Measurements from ENCODE around the gene ABHD6. TPM values are rescaled to one million over a fixed set of nuclear protein-coding genes. Genes with fewer than 3 reads are reported as not detected.
A peak's percentile ranks its signal among the peaks of the same experiment; 100 is the strongest.

The ABHD6 gene
- total RNA-seq, 1 donor from 2014 or later = 6.1 TPM

DNA sequence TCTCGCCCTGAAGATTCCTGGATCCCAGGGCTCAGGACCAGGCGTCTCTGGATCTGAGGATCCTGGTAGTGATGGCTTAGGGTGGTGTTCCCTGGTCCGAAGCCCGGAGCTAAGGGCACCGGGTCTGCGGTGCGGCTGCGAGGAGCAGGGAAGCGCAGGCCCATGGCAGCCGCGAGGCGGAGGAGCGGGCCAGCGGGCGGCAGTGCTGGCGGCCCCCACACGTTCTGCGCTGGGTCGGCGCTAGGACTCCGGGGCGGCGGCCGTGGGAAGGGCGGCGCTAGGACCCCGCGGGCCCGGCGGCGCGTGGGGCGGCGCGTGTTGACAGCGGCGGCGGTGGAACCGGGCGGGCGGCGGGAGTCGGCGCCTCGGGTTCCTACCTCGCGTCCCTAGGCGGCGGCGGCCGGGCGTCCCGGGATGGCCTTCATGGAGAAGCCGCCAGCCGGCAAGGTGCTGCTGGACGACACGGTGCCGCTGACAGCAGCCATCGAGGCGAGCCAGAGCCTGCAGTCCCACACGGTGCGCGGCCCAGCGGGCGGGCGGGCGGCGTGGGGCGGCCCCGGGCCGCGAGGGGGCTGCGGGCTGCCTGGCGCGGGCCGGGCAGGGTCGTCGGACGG lies 95.1 kb downstream of the ABHD6 start, which contains the start of gene PXK:
TSS of gene PXK (plus strand) at position 318 of the 614 bp plus-strand sequence. CDS start at position 415, 97 bp downstream.
- Mint-ChIP-seq H3K36me3 (ENCODE audit: insufficient read depth) (no peaks in the 10 kb centered on the region), H3K27ac (peak within 1 kb of the TSS; percentile 86), H3K27me3 (peaks cover 11% of the 10 kb centered on the region), H3K9me3 (ENCODE audit: low read depth) (no peaks in the 10 kb centered on the region), H3K4me1 (ENCODE audit: low read depth) (peaks cover 11% of the 10 kb centered on the region), H3K4me3 (ENCODE audit: low read depth) (peak within 1 kb of the TSS; percentile 94)
- TF ChIP-seq, protein P1, sequence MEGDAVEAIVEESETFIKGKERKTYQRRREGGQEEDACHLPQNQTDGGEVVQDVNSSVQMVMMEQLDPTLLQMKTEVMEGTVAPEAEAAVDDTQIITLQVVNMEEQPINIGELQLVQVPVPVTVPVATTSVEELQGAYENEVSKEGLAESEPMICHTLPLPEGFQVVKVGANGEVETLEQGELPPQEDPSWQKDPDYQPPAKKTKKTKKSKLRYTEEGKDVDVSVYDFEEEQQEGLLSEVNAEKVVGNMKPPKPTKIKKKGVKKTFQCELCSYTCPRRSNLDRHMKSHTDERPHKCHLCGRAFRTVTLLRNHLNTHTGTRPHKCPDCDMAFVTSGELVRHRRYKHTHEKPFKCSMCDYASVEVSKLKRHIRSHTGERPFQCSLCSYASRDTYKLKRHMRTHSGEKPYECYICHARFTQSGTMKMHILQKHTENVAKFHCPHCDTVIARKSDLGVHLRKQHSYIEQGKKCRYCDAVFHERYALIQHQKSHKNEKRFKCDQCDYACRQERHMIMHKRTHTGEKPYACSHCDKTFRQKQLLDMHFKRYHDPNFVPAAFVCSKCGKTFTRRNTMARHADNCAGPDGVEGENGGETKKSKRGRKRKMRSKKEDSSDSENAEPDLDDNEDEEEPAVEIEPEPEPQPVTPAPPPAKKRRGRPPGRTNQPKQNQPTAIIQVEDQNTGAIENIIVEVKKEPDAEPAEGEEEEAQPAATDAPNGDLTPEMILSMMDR (IDR thresholded peaks at IDR 0.05; ENCODE audit: unreplicated experiment) = peak; percentile 17
- peak; percentile 58 for DNase-seq (ENCODE audit: low spot score, unreplicated experiment)

DNA sequence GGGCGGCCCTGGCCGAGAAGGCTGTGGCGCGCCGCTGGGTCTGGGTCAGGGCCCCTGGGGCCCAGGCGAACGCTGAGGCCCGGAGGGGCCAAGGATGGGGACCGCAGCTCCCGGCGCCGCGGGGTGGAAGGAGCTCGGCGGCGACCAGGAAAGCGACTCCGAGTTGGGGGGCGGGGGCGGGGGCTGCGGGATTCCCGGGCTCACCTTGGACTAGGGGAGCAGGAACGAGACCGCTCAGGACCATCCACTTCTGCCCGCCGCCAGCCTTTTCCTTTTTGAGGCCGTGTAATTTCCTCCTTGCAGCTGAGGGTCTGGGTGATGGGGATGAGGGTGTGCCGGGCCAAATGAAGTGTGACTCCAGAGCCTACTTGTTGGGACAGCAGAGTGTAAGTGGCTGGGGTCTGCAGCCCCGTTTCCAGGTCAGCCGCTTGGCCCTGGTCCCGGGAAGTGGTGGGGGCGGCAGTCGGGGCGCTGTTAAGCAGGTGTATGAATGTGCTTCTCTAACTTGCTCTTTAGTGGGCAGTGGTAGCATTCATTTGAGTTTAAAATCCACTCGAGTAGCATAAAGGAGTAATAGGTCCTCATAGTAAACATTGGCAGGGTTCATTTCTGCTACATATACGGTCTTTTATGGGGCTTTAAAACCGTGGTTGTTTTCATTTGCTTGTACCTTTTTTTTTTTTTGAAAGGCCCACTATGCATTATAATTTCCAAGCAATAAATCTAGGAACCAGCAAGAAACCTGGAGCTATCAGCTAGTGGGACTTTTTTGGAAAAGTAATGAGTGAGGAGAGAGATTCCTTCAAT lies 95.8 kb downstream of the ABHD6 start:
- Mint-ChIP-seq H3K4me3 (ENCODE audit: low read depth) (peak overlapping the region; percentile 94), H3K9me3 (ENCODE audit: low read depth) (no peaks in the 10 kb centered on the region), H3K27ac (peak overlapping the region; percentile 86), H3K27me3 (peaks cover 11% of the 10 kb centered on the region), H3K36me3 (ENCODE audit: insufficient read depth) (no peaks in the 10 kb centered on the region), H3K4me1 (ENCODE audit: low read depth) (peaks cover 11% of the 10 kb centered on the region)
- no peak for DNase-seq (ENCODE audit: low spot score, unreplicated experiment)
- TF ChIP-seq, protein P1 (IDR thresholded peaks at IDR 0.05; ENCODE audit: unreplicated experiment) = no peak

DNA sequence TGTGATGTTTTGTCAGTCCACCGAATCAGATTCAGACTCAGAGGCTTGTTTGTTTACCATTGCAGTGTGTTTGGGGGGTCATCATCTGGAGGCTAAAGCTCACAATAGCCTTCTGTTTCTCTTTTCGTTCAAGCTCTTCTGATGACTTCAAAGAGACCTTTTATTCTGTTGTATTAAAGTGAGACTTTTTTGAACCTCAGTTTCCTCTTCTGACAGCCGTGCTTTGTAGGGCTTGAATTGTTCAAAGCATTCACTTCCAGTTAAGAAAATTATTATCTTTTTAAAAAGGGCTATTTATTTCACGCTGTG lies 96.4 kb downstream of the ABHD6 start:
- Mint-ChIP-seq H3K4me1 (ENCODE audit: low read depth) (peaks cover 11% of the 10 kb centered on the region), H3K27ac (no peak overlapping the region), H3K9me3 (ENCODE audit: low read depth) (no peaks in the 10 kb centered on the region), H3K27me3 (peaks cover 9% of the 10 kb centered on the region), H3K4me3 (ENCODE audit: low read depth) (peak overlapping the region; percentile 94), H3K36me3 (ENCODE audit: insufficient read depth) (peaks cover 1% of the 10 kb centered on the region)
- TF ChIP-seq, protein P1 (IDR thresholded peaks at IDR 0.05; ENCODE audit: unreplicated experiment) = no peak
- DNase-seq (ENCODE audit: low spot score, unreplicated experiment) = no peak

DNA sequence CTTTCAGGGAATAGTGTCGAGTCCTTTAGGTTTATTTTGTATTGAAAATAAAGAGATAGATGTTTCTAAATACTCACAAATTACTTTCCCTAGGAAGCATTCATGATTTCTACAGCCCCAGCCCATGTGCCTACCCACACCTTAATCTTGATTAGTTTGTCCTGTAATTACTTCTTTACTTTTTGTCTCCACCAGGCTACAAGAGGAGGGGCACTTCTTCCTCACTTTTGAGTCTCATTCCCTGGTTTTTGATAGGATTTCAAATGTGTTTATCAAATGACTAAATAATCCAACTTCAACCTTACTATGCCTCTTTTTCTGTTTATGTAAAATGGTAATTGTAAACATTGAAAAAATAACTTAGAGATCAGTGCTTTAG lies 96.9 kb downstream of the ABHD6 start:
- H3K36me3 Mint-ChIP-seq (ENCODE audit: insufficient read depth) = peaks cover 2% of the 10 kb centered on the region
- peaks cover 9% of the 10 kb centered on the region for H3K27me3 Mint-ChIP-seq
- DNase-seq (ENCODE audit: low spot score, unreplicated experiment) = no peak
- TF ChIP-seq, protein P1 (IDR thresholded peaks at IDR 0.05; ENCODE audit: unreplicated experiment) = no peak
- H3K4me1 Mint-ChIP-seq (ENCODE audit: low read depth) = peaks cover 11% of the 10 kb centered on the region
- no peak overlapping the region for H3K4me3 Mint-ChIP-seq (ENCODE audit: low read depth)
- H3K9me3 Mint-ChIP-seq (ENCODE audit: low read depth) = no peaks in the 10 kb centered on the region
- H3K27ac Mint-ChIP-seq = peak overlapping the region; percentile 3

DNA sequence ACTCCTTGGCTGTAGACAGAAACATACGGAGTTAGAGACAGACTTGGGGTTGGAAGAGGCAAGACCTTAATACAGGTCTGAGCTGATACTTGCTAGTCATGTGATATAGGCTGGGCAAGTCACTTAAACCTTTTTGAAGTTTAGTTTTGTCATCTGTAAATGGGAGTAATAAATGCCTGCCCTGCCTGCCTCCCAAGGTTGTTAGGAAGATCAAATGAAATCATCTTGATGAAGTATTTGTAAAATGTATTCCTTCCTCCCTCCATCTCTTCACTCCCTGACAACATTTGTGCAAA lies 98.0 kb downstream of the ABHD6 start:
- peaks cover 2% of the 10 kb centered on the region for H3K36me3 Mint-ChIP-seq (ENCODE audit: insufficient read depth)

More for the DNA sequence above, 98.0 kb downstream of the ABHD6 start:
- DNase-seq (ENCODE audit: low spot score, unreplicated experiment) = no peak
- Mint-ChIP-seq H3K27me3 (peaks cover 9% of the 10 kb centered on the region), H3K9me3 (ENCODE audit: low read depth) (no peaks in the 10 kb centered on the region), H3K4me1 (ENCODE audit: low read depth) (peaks cover 11% of the 10 kb centered on the region), H3K4me3 (ENCODE audit: low read depth) (no peak overlapping the region), H3K27ac (no peak overlapping the region)
- TF ChIP-seq, protein P1 (IDR thresholded peaks at IDR 0.05; ENCODE audit: unreplicated experiment) = no peak

Measured in progenitor cell of endocrine pancreas (in vitro differentiated cells).